Measurements from ENCODE around the gene GSTT2.

Gene GSTT2

GRCh38 chr22:24009227-24010017 is 29.5 kb downstream of the GSTT2 start:
- DNase-seq: no peak

GRCh38 chr22:24010018-24010391 is 30.1 kb downstream of the GSTT2 start:
- DNase-seq: no peak

- DNase-seq: no peak
These were observed 31.8 kb downstream of the GSTT2 start for GRCh38 chr22:24011735-24012068.

GRCh38 chr22:24016156-24016555 is 36.2 kb downstream of the GSTT2 start:
- DNase-seq: no peak

- no peak for DNase-seq
These were observed 41.4 kb downstream of the GSTT2 start for GRCh38 chr22:24021304-24021703.

- DNase-seq: no peak
These were observed 43.4 kb downstream of the GSTT2 start for GRCh38 chr22:24023204-24023789.

GRCh38 chr22:24024354-24024753 is 44.4 kb downstream of the GSTT2 start:
- DNase-seq: no peak

- no peak for DNase-seq
These were observed 45.5 kb downstream of the GSTT2 start for GRCh38 chr22:24025475-24025874.

GRCh38 chr22:24026056-24026455 is 46.1 kb downstream of the GSTT2 start:
- no peak for DNase-seq

- no peak for DNase-seq
These were observed 46.8 kb downstream of the GSTT2 start for GRCh38 chr22:24026733-24027132.

- no peak for DNase-seq
These were observed 47.5 kb downstream of the GSTT2 start for GRCh38 chr22:24027389-24027975.

- no peak for DNase-seq
These were observed 48.1 kb downstream of the GSTT2 start for GRCh38 chr22:24027991-24028390.

GRCh38 chr22:24028533-24028932 is 48.6 kb downstream of the GSTT2 start:
- no peak for DNase-seq

- no peak for DNase-seq
These were observed 49.4 kb downstream of the GSTT2 start for GRCh38 chr22:24029304-24029703.

- no peak for DNase-seq
These were observed 50.3 kb downstream of the GSTT2 start for GRCh38 chr22:24030186-24030702.
